MM.1S (cell line): ENCODE results near the gene FADS1.

Experiments
- DNase-seq: peaks from one replicate; pipeline ENCODE4 v3.0.0-alpha.2; 2015
- H2AFZ ChIP-seq: fragments of 300-600 bp; sonication (generic); 2 replicates; pipeline ENCODE4 v1.6.0; 2016; ENCODE audit warnings: antibody characterized with exemption, low read length
- H3F3A ChIP-seq: fragments of 300-600 bp; sonication (generic); 2 replicates; pipeline ENCODE4 v1.6.1; 2016; ENCODE audit warnings: mild to moderate bottlenecking, antibody characterized with exemption, low read length, moderate library complexity, mixed read lengths; ENCODE audit not compliant: insufficient read depth
- H3K27ac ChIP-seq: fragments of 300-600 bp; sonication (generic); 2 replicates; pipeline ENCODE4 v1.5.1; 2016; ENCODE audit warnings: mild to moderate bottlenecking, low read length
- H3K27me3 ChIP-seq: fragments of 300-600 bp; sonication (generic); replicated peaks from 2 replicates; pipeline ENCODE4 v1.6.0; 2016; ENCODE audit warnings: low read length; ENCODE audit not compliant: insufficient read depth
- H3K36me3 ChIP-seq: fragments of 300-600 bp; sonication (generic); replicated peaks from 2 replicates; pipeline ENCODE4 v1.6.1; 2016; ENCODE audit warnings: mild to moderate bottlenecking, low read length, mixed read lengths; ENCODE audit not compliant: insufficient read depth
- H3K4me1 ChIP-seq: fragments of 300-600 bp; sonication (generic); 2 replicates; pipeline ENCODE4 v1.6.1; 2016; ENCODE audit warnings: low read length, mixed read lengths
- H3K4me2 ChIP-seq: fragments of 300-600 bp; sonication (generic); 2 replicates; pipeline ENCODE4 v1.6.0; 2016; ENCODE audit warnings: low read depth, low read length
- H3K4me3 ChIP-seq: fragments of 300-600 bp; sonication (generic); 2 replicates; pipeline ENCODE4 v1.5.1; 2016; ENCODE audit warnings: low read length, mixed read lengths
- H3K79me2 ChIP-seq: fragments of 300-600 bp; sonication (generic); 2 replicates; pipeline ENCODE4 v1.6.1; 2016; ENCODE audit warnings: mixed run types, low read length, mixed read lengths
- H3K9ac ChIP-seq: fragments of 300-600 bp; sonication (generic); 2 replicates; pipeline ENCODE4 v1.6.1; 2016; ENCODE audit warnings: low read length, mixed read lengths
- H3K9me2 ChIP-seq: fragments of 300-600 bp; sonication (generic); replicated peaks from 2 replicates; pipeline ENCODE4 v1.6.1; 2016; ENCODE audit warnings: mild to moderate bottlenecking, low read length, mixed read lengths; ENCODE audit not compliant: insufficient read depth
- H3K9me3 ChIP-seq: fragments of 300-600 bp; sonication (generic); replicated peaks from 2 replicates; pipeline ENCODE4 v1.6.1; 2016; ENCODE audit warnings: mild to moderate bottlenecking, low read length, mixed read lengths; ENCODE audit not compliant: insufficient read depth
- H4K20me1 ChIP-seq: fragments of 300-600 bp; sonication (generic); 2 replicates; pipeline ENCODE4 v1.6.1; 2016; ENCODE audit warnings: mild to moderate bottlenecking, low read length, moderate library complexity, mixed read lengths; ENCODE audit not compliant: insufficient read depth
- CTCF ChIP-seq: fragments of 300-600 bp; sonication (generic); IDR thresholded peaks from 2 replicates; pipeline ENCODE4 v1.5.1; 2016; ENCODE audit warnings: antibody characterized with exemption, low read length, mixed read lengths
- EZH2 ChIP-seq: fragments of 300-600 bp; sonication (generic); optimal IDR thresholded peaks from 2 replicates; pipeline ENCODE3; 2017; ENCODE audit warnings: low read depth, mild to moderate bottlenecking, antibody characterized with exemption, low read length, mixed read lengths
- EZH2phosphoT487 ChIP-seq: fragments of 300-600 bp; sonication (generic); IDR thresholded peaks from 2 replicates; pipeline ENCODE4 v1.6.1; 2018; ENCODE audit warnings: antibody characterized with exemption, low read length

FADS1 gene

GRCh38 chr11:61768376-61769076 is 48.3 kb downstream of the FADS1 start:
- H2AFZ ChIP-seq = no peak overlapping the region
- H3K79me2 ChIP-seq = no peaks in the 10 kb centered on the region
- H3F3A ChIP-seq = no peaks in the 10 kb centered on the region
- H3K27me3 ChIP-seq = peaks cover 41% of the 10 kb centered on the region
- H4K20me1 ChIP-seq = no peaks in the 10 kb centered on the region
- H3K36me3 ChIP-seq = no peaks in the 10 kb centered on the region
- H3K27ac ChIP-seq = no peak overlapping the region
- no peaks in the 10 kb centered on the region for H3K9me2 ChIP-seq
- H3K9ac ChIP-seq = no peak overlapping the region
- no peak overlapping the region for H3K4me2 ChIP-seq
- TF ChIP-seq EZH2phosphoT487 (no peak), CTCF (no peak), EZH2 (no peak)
- no peak overlapping the region for H3K4me3 ChIP-seq
- no peaks in the 10 kb centered on the region for H3K4me1 ChIP-seq
- no peak for DNase-seq
- no peaks in the 10 kb centered on the region for H3K9me3 ChIP-seq

- Histone ChIP-seq H3K27ac (no peak overlapping the region), H2AFZ (no peak overlapping the region), H3K4me2 (no peak overlapping the region), H4K20me1 (no peaks in the 10 kb centered on the region), H3K27me3 (peaks cover 60% of the 10 kb centered on the region), H3K79me2 (no peaks in the 10 kb centered on the region), H3F3A (no peaks in the 10 kb centered on the region), H3K4me1 (no peaks in the 10 kb centered on the region), H3K9ac (no peak overlapping the region), H3K4me3 (no peak overlapping the region), H3K9me2 (no peaks in the 10 kb centered on the region), H3K36me3 (no peaks in the 10 kb centered on the region), H3K9me3 (no peaks in the 10 kb centered on the region)
- no peak for TF ChIP-seq EZH2
- TF ChIP-seq EZH2phosphoT487 = no peak
- no peak for TF ChIP-seq CTCF
- no peak for DNase-seq
Measured at GRCh38 chr11:61766353-61766841, 50.4 kb downstream of the FADS1 start.

- Histone ChIP-seq H3F3A (no peaks in the 10 kb centered on the region), H2AFZ (no peak overlapping the region), H4K20me1 (no peaks in the 10 kb centered on the region), H3K9me2 (no peaks in the 10 kb centered on the region), H3K9me3 (no peaks in the 10 kb centered on the region), H3K9ac (no peak overlapping the region), H3K4me1 (no peaks in the 10 kb centered on the region), H3K27ac (no peak overlapping the region), H3K4me2 (no peak overlapping the region), H3K79me2 (no peaks in the 10 kb centered on the region), H3K27me3 (peaks cover 57% of the 10 kb centered on the region), H3K4me3 (no peak overlapping the region), H3K36me3 (no peaks in the 10 kb centered on the region)
- DNase-seq = no peak
- TF ChIP-seq EZH2phosphoT487 (no peak), CTCF (no peak), EZH2 (no peak)
Measured at GRCh38 chr11:61765550-61766253, 51.1 kb downstream of the FADS1 start.
